ENCODE measurements around the gene ASB8. TPM values are rescaled to one million over a fixed set of nuclear protein-coding genes. Genes with fewer than 3 reads are reported as not detected.

Gene ASB8
- total and polyA plus RNA-seq, 7 donors, result 49.3 to 477 (median 206) TPM

DNA sequence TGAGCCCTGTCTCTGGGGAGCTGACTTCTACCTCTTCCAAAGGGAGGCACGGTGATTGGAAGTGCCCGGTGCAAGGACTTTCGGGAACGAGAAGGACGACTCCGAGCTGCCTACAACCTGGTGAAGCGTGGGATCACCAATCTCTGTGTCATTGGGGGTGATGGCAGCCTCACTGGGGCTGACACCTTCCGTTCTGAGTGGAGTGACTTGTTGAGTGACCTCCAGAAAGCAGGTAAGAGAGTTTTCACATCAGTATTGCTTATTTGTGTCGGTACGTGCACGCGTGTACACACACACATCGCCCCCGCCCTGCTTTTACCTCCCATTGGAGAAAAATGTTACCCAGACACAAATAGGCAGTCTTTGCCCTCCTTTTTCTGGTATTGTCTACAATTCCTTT, 24.5 kb downstream of the ASB8 start:
- Histone ChIP-seq H3K27me3 (ENCODE audit: insufficient read depth in 3 of 3, low read length in 2 of 3) (no peaks in the 10 kb centered on the region), H3K4me1 (peaks cover 56% of the 10 kb centered on the region), H3K36me3 (ENCODE audit: insufficient read depth in 1 of 2, low read depth in 1 of 2) (peaks cover 35 to 100% of the 10 kb centered on the region in 2 donors), H3K4me3 (no peak overlapping the region), H3K9me3 (no peaks in the 10 kb centered on the region), H3K27ac (peak overlapping the region; percentile 87)
- no peak for DNase-seq
- no peak for TF ChIP-seq CTCF (IDR thresholded peaks at IDR 0.05)
- 90 to 94% (median 92%) methylated on average over 14 of the region's 14 CpGs for WGBS, 3 donors
- intact Hi-C loops (cut with DNase I), result no loop called here
- ATAC-seq, result no peak

GRCh38 chr12:48131517-48131916, 25.8 kb downstream of the ASB8 start:
- WGBS, 3 donors, result 33 to 70% (median 36%) methylated on average over 2 of the region's 2 CpGs
- no peaks in the 10 kb centered on the region for H3K9me3 ChIP-seq
- H3K4me3 ChIP-seq, result no peak overlapping the region
- H3K27ac ChIP-seq, result peak overlapping the region; percentile 87
- H3K36me3 ChIP-seq (ENCODE audit: insufficient read depth in 1 of 2, low read depth in 1 of 2), result peaks cover 35 to 94% of the 10 kb centered on the region in 2 donors
- no peak for DNase-seq
- intact Hi-C loops (cut with DNase I), result loop anchor here in 1 of 2 donors (2.0 kb wide), 1 partner anchor 13 kb away; no protein-coding TSS in a partner anchor
- no peak for TF ChIP-seq CTCF (IDR thresholded peaks at IDR 0.05)
- peak in 2 of 4 donors; percentile 24 to 47 for ATAC-seq
- H3K27me3 ChIP-seq (ENCODE audit: insufficient read depth in 3 of 3, low read length in 2 of 3), result no peaks in the 10 kb centered on the region
- peaks cover 56% of the 10 kb centered on the region for H3K4me1 ChIP-seq

- intact Hi-C loops (cut with DNase I), result no loop called here
- Histone ChIP-seq H3K36me3 (ENCODE audit: insufficient read depth in 1 of 2, low read depth in 1 of 2) (peaks cover 32 to 82% of the 10 kb centered on the region in 2 donors), H3K27me3 (ENCODE audit: insufficient read depth in 3 of 3, low read length in 2 of 3) (no peaks in the 10 kb centered on the region), H3K27ac (peak overlapping the region; percentile 87), H3K9me3 (no peaks in the 10 kb centered on the region), H3K4me3 (peak overlapping the region; percentile 75), H3K4me1 (peaks cover 59% of the 10 kb centered on the region)
- no peak for DNase-seq
- ATAC-seq, result no peak
- no peak for TF ChIP-seq CTCF (IDR thresholded peaks at IDR 0.05)
- 23 to 41% (median 33%) methylated on average over 1 of the region's 1 CpG for WGBS, 3 donors
Observed at GRCh38 chr12:48129376-48129775, 27.9 kb downstream of the ASB8 start.

- intact Hi-C loops (cut with DNase I), result no loop called here
- ATAC-seq (no peak), DNase-seq (no peak)
- H3K36me3 ChIP-seq (ENCODE audit: insufficient read depth in 1 of 2, low read depth in 1 of 2), result peaks cover 26 to 82% of the 10 kb centered on the region in 2 donors
- TF ChIP-seq CTCF (IDR thresholded peaks at IDR 0.05), result no peak
- H3K27ac ChIP-seq, result peak overlapping the region; percentile 87
- H3K9me3 ChIP-seq, result no peaks in the 10 kb centered on the region
- peak overlapping the region; percentile 75 for H3K4me3 ChIP-seq
- WGBS, 3 donors, result 55 to 97% (median 75%) methylated on average over 1 of the region's 1 CpG
- peaks cover 54% of the 10 kb centered on the region for H3K4me1 ChIP-seq
- no peaks in the 10 kb centered on the region for H3K27me3 ChIP-seq (ENCODE audit: insufficient read depth in 3 of 3, low read length in 2 of 3)
Observed at GRCh38 chr12:48128800-48129199, 28.5 kb downstream of the ASB8 start.
